Measurements from ENCODE around the gene GMPS. TPM values are rescaled to one million over a fixed set of nuclear protein-coding genes. Genes with fewer than 3 reads are reported as not detected.

The GMPS gene
- polyA plus RNA-seq, 3 donors: 14.3 to 43.4 (median 27.4) TPM

DNA sequence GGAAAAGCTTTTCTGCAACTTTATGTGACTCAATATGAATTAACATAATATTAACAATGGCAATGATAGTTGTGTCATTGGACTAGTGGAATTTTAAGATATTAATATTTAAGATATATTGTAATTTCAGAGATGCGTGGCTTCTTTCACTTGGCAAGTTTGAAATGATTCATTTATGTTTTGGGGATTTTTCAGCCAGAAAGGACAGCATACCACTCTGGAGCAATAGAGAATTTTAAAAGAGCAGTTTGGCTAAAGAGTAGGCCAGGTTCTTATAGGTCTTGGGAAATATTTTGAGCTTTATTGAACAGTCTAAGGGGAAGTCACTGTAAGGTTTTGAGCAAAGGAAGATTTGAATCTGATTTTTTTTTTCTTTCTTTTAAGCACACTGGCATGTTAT lies 16.5 kb downstream of the GMPS start:
- Mint-ChIP-seq H3K9me3 (no peaks in the 10 kb centered on the region), H3K4me1 (peaks cover 24% of the 10 kb centered on the region), H3K27me3 (ENCODE audit: low read depth in 3 of 3) (peaks cover 0 to 2% (median 0%) of the 10 kb centered on the region in 3 donors), H3K4me3 (no peak overlapping the region), H3K27ac (peak overlapping the region in 2 of 7 donors; percentile 2 to 14), H3K36me3 (peaks cover 0 to 4% of the 10 kb centered on the region in 2 donors)
- Histone ChIP-seq H3K4me3 (replicated peaks in 1 of 3; ENCODE audit: low read depth in 2 of 3, low read length in 3 of 3) (no peak overlapping the region), H3K4me1 (ENCODE audit: control insufficient read depth in 1 of 2, insufficient read depth in 2 of 2, low read length in 2 of 2) (peaks cover 0 to 7% of the 10 kb centered on the region in 2 donors), H3K9ac (ENCODE audit: insufficient read depth, low read length, poor library complexity, severe bottlenecking) (no peak overlapping the region), H3K27ac (ENCODE audit: low read depth in 1 of 2, low read length in 2 of 2) (peak overlapping the region in 1 of 2 donors; percentile 16), H3K9me3 (replicated peaks in 1 of 2; ENCODE audit: control insufficient read depth in 1 of 2, insufficient read depth in 1 of 2, low read length in 2 of 2) (no peaks in the 10 kb centered on the region), H2AFZ (ENCODE audit: insufficient read depth, low read depth, low read length, poor library complexity, severe bottlenecking) (no peak overlapping the region), H3K27me3 (ENCODE audit: control insufficient read depth in 2 of 2, insufficient read depth in 2 of 2, low read length in 2 of 2) (no peaks in the 10 kb centered on the region), H3K79me2 (ENCODE audit: insufficient read depth, low read length) (peaks cover 100% of the 10 kb centered on the region), H3K36me3 (replicated peaks in 1 of 2; ENCODE audit: control insufficient read depth in 1 of 2, insufficient read depth in 2 of 2, low read length in 2 of 2) (no peaks in the 10 kb centered on the region), H4K20me1 (ENCODE audit: insufficient read depth, low read length) (peaks cover 36% of the 10 kb centered on the region), H3K4me2 (replicated peaks; ENCODE audit: extremely low read depth, low read length, poor library complexity, severe bottlenecking) (no peak overlapping the region)
- DNase-seq: no peak
- no CpG with 5 or more reads among the region's 1 CpG for WGBS (ENCODE audit: insufficient coverage)
- intact Hi-C loops (cut with micrococcal nuclease): no loop called here
- no peak for TF ChIP-seq CTCF (IDR thresholded peaks at IDR 0.05)

DNA sequence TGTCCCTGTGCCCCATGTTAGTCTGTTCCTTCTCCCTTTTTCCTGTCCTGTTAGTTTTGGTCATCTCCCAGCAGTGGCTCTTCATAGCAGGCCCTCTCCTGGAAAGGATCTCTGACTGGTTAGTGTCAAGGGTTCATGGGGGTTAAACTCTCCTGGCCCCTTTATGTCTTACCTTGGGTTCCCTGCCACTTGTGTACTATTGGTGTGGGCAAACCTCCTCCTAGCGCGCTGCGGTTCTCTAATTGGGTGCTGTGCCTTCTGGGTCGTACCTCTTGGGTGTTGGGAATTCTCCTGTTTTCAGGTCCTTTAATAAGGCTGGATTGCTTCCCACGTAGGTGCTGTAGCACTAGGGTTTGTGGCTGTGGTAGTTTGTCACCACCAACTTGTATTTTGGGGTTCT lies 18.8 kb downstream of the GMPS start:
- Histone ChIP-seq H3K9ac (ENCODE audit: insufficient read depth, low read length, poor library complexity, severe bottlenecking) (no peak overlapping the region), H3K4me2 (replicated peaks; ENCODE audit: extremely low read depth, low read length, poor library complexity, severe bottlenecking) (no peak overlapping the region), H3K9me3 (replicated peaks in 1 of 2; ENCODE audit: control insufficient read depth in 1 of 2, insufficient read depth in 1 of 2, low read length in 2 of 2) (no peaks in the 10 kb centered on the region), H3K4me1 (ENCODE audit: control insufficient read depth in 1 of 2, insufficient read depth in 2 of 2, low read length in 2 of 2) (peaks cover 0 to 7% of the 10 kb centered on the region in 2 donors), H3K27ac (ENCODE audit: low read depth in 1 of 2, low read length in 2 of 2) (no peak overlapping the region), H4K20me1 (ENCODE audit: insufficient read depth, low read length) (peaks cover 31% of the 10 kb centered on the region), H3K27me3 (ENCODE audit: control insufficient read depth in 2 of 2, insufficient read depth in 2 of 2, low read length in 2 of 2) (no peaks in the 10 kb centered on the region), H3K4me3 (replicated peaks in 1 of 3; ENCODE audit: low read depth in 2 of 3, low read length in 3 of 3) (no peak overlapping the region), H3K79me2 (ENCODE audit: insufficient read depth, low read length) (peaks cover 99% of the 10 kb centered on the region), H2AFZ (ENCODE audit: insufficient read depth, low read depth, low read length, poor library complexity, severe bottlenecking) (no peak overlapping the region), H3K36me3 (replicated peaks in 1 of 2; ENCODE audit: control insufficient read depth in 1 of 2, insufficient read depth in 2 of 2, low read length in 2 of 2) (peaks cover 2 to 16% of the 10 kb centered on the region in 2 donors)
- Mint-ChIP-seq H3K27me3 (ENCODE audit: low read depth in 3 of 3) (peaks cover 0 to 2% (median 0%) of the 10 kb centered on the region in 3 donors), H3K27ac (peak overlapping the region in 5 of 7 donors; percentile 10 to 84 (median 35)), H3K9me3 (no peaks in the 10 kb centered on the region), H3K4me1 (peaks cover 24% of the 10 kb centered on the region), H3K4me3 (no peak overlapping the region), H3K36me3 (peaks cover 8 to 14% of the 10 kb centered on the region in 2 donors)
- TF ChIP-seq CTCF (IDR thresholded peaks at IDR 0.05): no peak
- WGBS (ENCODE audit: insufficient coverage): 100% methylated on average over 3 of the region's 5 CpGs
- intact Hi-C loops (cut with micrococcal nuclease): no loop called here
- DNase-seq: no peak

All from CD14-positive monocyte (primary cell).